Measurements from ENCODE around the gene UBXN10. TPM values are rescaled to one million over a fixed set of nuclear protein-coding genes. Genes with fewer than 3 reads are reported as not detected.
"Not testable (repeated sequence)": the region's sequence is repeated elsewhere in the genome, so short reads cannot be mapped to it uniquely, and the experiment has no call there.

The UBXN10 gene
- total RNA-seq, 1 experiment from 2014 or later: 3.5 TPM

- DNase-seq (ENCODE audit: low spot score): no peak
- in situ Hi-C loops (cut with HindIII; ENCODE audit: low sequenced_read_pairs): no loop called here
Measured at GRCh38 chr1:20224546-20224945, 38.6 kb downstream of the UBXN10 start.

GRCh38 chr1:20227704-20228103 lies 41.8 kb downstream of the UBXN10 start:
- in situ Hi-C loops (cut with HindIII; ENCODE audit: low sequenced_read_pairs): no loop called here
- no peak for DNase-seq (ENCODE audit: low spot score)

GRCh38 chr1:20228314-20228825 lies 42.5 kb downstream of the UBXN10 start:
- in situ Hi-C loops (cut with HindIII; ENCODE audit: low sequenced_read_pairs): no loop called here
- no peak for DNase-seq (ENCODE audit: low spot score)

- no peak for DNase-seq (ENCODE audit: low spot score)
- in situ Hi-C loops (cut with HindIII; ENCODE audit: low sequenced_read_pairs): no loop called here
Measured at GRCh38 chr1:20229171-20229570, 43.3 kb downstream of the UBXN10 start.

GRCh38 chr1:20232564-20232963 lies 46.7 kb downstream of the UBXN10 start:
- DNase-seq (ENCODE audit: low spot score); in situ Hi-C loops (cut with HindIII; ENCODE audit: low sequenced_read_pairs): not testable (repeated sequence)

GRCh38 chr1:20233394-20233793 lies 47.5 kb downstream of the UBXN10 start:
- DNase-seq (ENCODE audit: low spot score): peak; percentile 36

GRCh38 chr1:20233866-20234265 lies 48.0 kb downstream of the UBXN10 start:
- DNase-seq (ENCODE audit: low spot score): no peak
- in situ Hi-C loops (cut with HindIII; ENCODE audit: low sequenced_read_pairs): no loop called here

More at GRCh38 chr1:20233394-20233793, 47.5 kb downstream of the UBXN10 start:
- in situ Hi-C loops (cut with HindIII; ENCODE audit: low sequenced_read_pairs): no loop called here

- DNase-seq (ENCODE audit: low spot score): no peak
- in situ Hi-C loops (cut with HindIII; ENCODE audit: low sequenced_read_pairs): no loop called here
Measured at GRCh38 chr1:20234788-20235535, 49.1 kb downstream of the UBXN10 start.

- no peak for DNase-seq (ENCODE audit: low spot score)
- in situ Hi-C loops (cut with HindIII; ENCODE audit: low sequenced_read_pairs): no loop called here
Measured at GRCh38 chr1:20237646-20238045, 51.8 kb downstream of the UBXN10 start.

- DNase-seq (ENCODE audit: low spot score): no peak
- in situ Hi-C loops (cut with HindIII; ENCODE audit: low sequenced_read_pairs): no loop called here
Measured at GRCh38 chr1:20240012-20240411, 54.1 kb downstream of the UBXN10 start.

GRCh38 chr1:20242890-20243479 lies 57.1 kb downstream of the UBXN10 start:
- no peak for DNase-seq (ENCODE audit: low spot score)
- in situ Hi-C loops (cut with HindIII; ENCODE audit: low sequenced_read_pairs): no loop called here

Other genes starting within 250 kb of the UBXN10 start
- gene PLA2G2A, start 206.5 kb upstream of the UBXN10 start, total RNA-seq (2014; rRNA removed; shearing (Covaris generic)): not detected in 2 replicates
- not detected in 2 replicates for gene PLA2G5, start 115.9 kb upstream of the UBXN10 start, total RNA-seq (2014; rRNA removed; shearing (Covaris generic))
- gene PLA2G2D, start 66.6 kb upstream of the UBXN10 start, total RNA-seq (2014; rRNA removed; shearing (Covaris generic)): not detected in 2 replicates
- gene PLA2G2F, start 46.8 kb upstream of the UBXN10 start, total RNA-seq (2014; rRNA removed; shearing (Covaris generic)): not detected in 2 replicates
- not detected in 2 replicates for gene PLA2G2C, start 422 bp downstream of the UBXN10 start, total RNA-seq (2014; rRNA removed; shearing (Covaris generic))
- gene VWA5B1, start 104.8 kb downstream of the UBXN10 start, total RNA-seq (2014; rRNA removed; shearing (Covaris generic)): not detected in 2 replicates

Data from G401 (cell line).